Measurements from ENCODE around the gene NELFA. TPM values are rescaled to one million over a fixed set of nuclear protein-coding genes. Genes with fewer than 3 reads are reported as not detected.

NELFA gene
- total RNA-seq, 1 donor from 2014 or later = 22.7 TPM

DNA sequence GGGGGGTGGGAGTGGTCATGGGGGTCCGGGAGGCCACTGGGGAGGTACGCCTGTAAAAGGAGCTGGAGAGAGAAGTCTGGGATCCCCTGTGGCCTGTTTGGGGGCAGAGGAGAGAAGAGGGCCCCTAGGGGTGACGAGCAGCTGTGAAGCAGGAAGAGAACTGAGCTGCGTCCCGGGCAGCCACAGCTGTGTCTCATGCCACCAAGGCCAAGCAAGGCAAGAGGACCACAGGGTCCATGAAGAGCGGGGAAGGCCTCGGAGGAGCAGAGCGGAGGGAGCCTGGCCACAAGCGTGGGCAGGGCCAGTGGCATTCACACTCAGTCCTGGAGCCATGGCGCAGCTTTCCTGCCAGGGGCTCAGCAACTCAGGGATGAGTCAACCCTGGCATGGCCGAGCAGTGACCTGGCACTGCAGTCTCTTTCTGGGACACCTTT is 36.8 kb upstream of the NELFA start:
- no peak overlapping the region for H3K27ac ChIP-seq
- no peak for TF ChIP-seq CTCF (IDR thresholded peaks at IDR 0.05)
- intact Hi-C loops (cut with DNase I) = no loop called here
- DNase-seq = peak; percentile 56
- H3K36me3 ChIP-seq = no peaks in the 10 kb centered on the region
- no peak for ATAC-seq
- peaks cover 15% of the 10 kb centered on the region for H3K4me1 ChIP-seq
- no peak overlapping the region for H3K4me3 ChIP-seq
- H3K27me3 ChIP-seq = peaks cover 44% of the 10 kb centered on the region
- H3K9me3 ChIP-seq = no peaks in the 10 kb centered on the region

- no peaks in the 10 kb centered on the region for H3K36me3 ChIP-seq
- H3K27ac ChIP-seq = no peak overlapping the region
- TF ChIP-seq CTCF (IDR thresholded peaks at IDR 0.05) = no peak
- no peaks in the 10 kb centered on the region for H3K9me3 ChIP-seq
- intact Hi-C loops (cut with DNase I) = no loop called here
- DNase-seq (peak; percentile 53), ATAC-seq (no peak)
- H3K4me1 ChIP-seq = peaks cover 18% of the 10 kb centered on the region
- H3K4me3 ChIP-seq = no peak overlapping the region
- H3K27me3 ChIP-seq = peaks cover 51% of the 10 kb centered on the region
These were observed 36.1 kb upstream of the NELFA start for GRCh38 chr4:2044542-2045517.

DNA sequence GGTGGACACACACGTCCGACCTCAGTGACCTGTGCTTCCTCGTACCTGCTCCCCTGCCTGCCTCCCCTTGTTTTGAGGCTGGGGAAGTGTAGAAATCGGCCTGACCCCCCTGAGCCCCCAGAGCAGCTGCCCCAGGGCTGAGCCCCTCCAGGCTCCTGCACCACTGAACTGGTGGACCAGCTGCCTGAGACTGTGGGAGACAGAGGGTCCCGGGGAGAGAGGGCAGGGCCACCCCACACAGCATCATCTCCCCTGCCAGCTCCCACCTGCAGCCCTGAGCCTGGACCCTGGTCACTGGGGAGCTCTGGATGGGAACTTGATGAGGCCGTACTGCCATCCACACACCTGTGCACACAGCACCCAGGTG is 35.3 kb upstream of the NELFA start:
- TF ChIP-seq CTCF (IDR thresholded peaks at IDR 0.05) = no peak
- no peak overlapping the region for H3K27ac ChIP-seq
- no peak for ATAC-seq
- intact Hi-C loops (cut with DNase I) = no loop called here
- H3K4me3 ChIP-seq = no peak overlapping the region
- H3K36me3 ChIP-seq = no peaks in the 10 kb centered on the region
- no peak for DNase-seq
- peaks cover 18% of the 10 kb centered on the region for H3K4me1 ChIP-seq
- H3K27me3 ChIP-seq = peaks cover 59% of the 10 kb centered on the region
- no peaks in the 10 kb centered on the region for H3K9me3 ChIP-seq

DNA sequence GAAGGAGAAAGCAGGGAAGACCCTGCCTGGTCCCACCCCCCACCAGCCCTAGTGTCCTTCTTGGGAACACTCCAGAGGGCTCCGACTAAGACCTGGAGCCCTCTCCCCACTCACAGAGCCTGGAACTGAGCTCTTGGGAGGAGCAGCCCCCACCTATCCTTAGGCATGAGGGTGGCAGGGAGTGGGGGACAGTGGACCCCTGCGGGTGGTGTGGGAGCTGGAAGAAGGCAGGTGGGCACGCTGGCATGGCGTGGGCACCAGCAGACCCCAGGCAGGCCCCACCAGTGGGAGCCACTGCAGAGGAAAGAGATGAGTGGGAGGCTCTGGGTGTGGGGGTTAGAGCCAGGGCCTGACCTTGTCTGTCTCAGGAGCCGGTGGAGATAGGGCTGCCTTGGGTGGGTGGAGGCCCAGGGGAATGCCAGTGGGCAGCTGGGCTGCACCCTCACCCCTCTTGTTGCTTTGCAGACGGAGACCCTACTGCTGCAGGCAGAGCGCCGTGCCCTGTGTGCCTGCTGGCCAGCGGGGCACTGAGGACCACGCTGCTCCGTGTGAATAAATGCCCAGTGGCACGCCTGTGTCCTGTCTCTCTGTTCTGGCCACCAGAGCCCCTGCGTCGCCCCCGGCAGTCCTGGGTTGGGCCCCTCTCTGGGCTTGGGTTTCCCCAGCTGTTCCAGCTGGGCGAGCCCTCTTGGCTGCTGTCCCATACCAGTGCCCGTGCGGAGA is 34.8 kb upstream of the NELFA start:
- H3K4me3 ChIP-seq = no peak overlapping the region
- DNase-seq (peak; percentile 60), ATAC-seq (no peak)
- H3K27ac ChIP-seq = no peak overlapping the region
- peaks cover 63% of the 10 kb centered on the region for H3K27me3 ChIP-seq
- intact Hi-C loops (cut with DNase I) = no loop called here
- peaks cover 18% of the 10 kb centered on the region for H3K4me1 ChIP-seq
- H3K9me3 ChIP-seq = no peaks in the 10 kb centered on the region
- H3K36me3 ChIP-seq = no peaks in the 10 kb centered on the region
- TF ChIP-seq CTCF (IDR thresholded peaks at IDR 0.05) = no peak

GRCh38 chr4:2042947-2043395 is 34.2 kb upstream of the NELFA start:
- peak; percentile 48 for DNase-seq
- Histone ChIP-seq H3K27ac (no peak overlapping the region), H3K4me3 (no peak overlapping the region), H3K9me3 (no peaks in the 10 kb centered on the region), H3K27me3 (peaks cover 60% of the 10 kb centered on the region), H3K36me3 (no peaks in the 10 kb centered on the region), H3K4me1 (peaks cover 18% of the 10 kb centered on the region)
- ATAC-seq = no peak
- intact Hi-C loops (cut with DNase I) = no loop called here
- no peak for TF ChIP-seq CTCF (IDR thresholded peaks at IDR 0.05)

Data from upper lobe of right lung (tissue), 1 donor.